HEK293T (cell line): ENCODE results near the gene SLC39A5.

Experiments used
- CTCF ChIA-PET: fragments of 350-600 bp; formaldehyde crosslinking; extraction: SDS; loops from one replicate; lab custom pipeline; 2021; ENCODE audit warnings: antibody characterized with exemption, inconsistent platforms; lab: Yijun Ruan, JAX
- POLR2A ChIA-PET: fragments of 350-600 bp; formaldehyde crosslinking; extraction: SDS; loops from one replicate; lab custom pipeline; 2020; ENCODE audit warnings: antibody characterized with exemption, inconsistent platforms; lab: Yijun Ruan, JAX
- DNase-seq: peaks from one replicate; pipeline ENCODE4 v3.0.0; 2012; ENCODE audit warnings: mixed read lengths; ENCODE audit errors: extremely low spot score
- ARNT ChIP-seq: fragments of 450-650 bp; IDR thresholded peaks from 2 replicates; pipeline ENCODE4 v1.6.1; 2017; ENCODE audit warnings: mild to moderate bottlenecking
- BHLHE40 ChIP-seq: fragments of 450-650 bp; IDR thresholded peaks from 2 replicates; pipeline ENCODE4 v1.6.1; 2016; ENCODE audit warnings: mild to moderate bottlenecking, moderate library complexity, borderline replicate concordance
- CTBP1 ChIP-seq: fragments of 450-650 bp; IDR thresholded peaks from 2 replicates; pipeline ENCODE4 v1.6.1; 2016; ENCODE audit warnings: borderline replicate concordance
- ELF4 ChIP-seq: fragments of 450-650 bp; IDR thresholded peaks from 2 replicates; pipeline ENCODE4 v1.6.1; 2017; ENCODE audit warnings: antibody characterized with exemption
- FOXA1 ChIP-seq: fragments of 450-650 bp; IDR thresholded peaks from 2 replicates; pipeline ENCODE4 v1.6.1; 2016; ENCODE audit warnings: mild to moderate bottlenecking
- FOXK2 ChIP-seq: fragments of 450-650 bp; IDR thresholded peaks from 2 replicates; pipeline ENCODE4 v1.6.1; 2016; ENCODE audit warnings: mild to moderate bottlenecking
- FOXM1 ChIP-seq: fragments of 450-650 bp; IDR thresholded peaks from 2 replicates; pipeline ENCODE4 v1.6.1; 2017; ENCODE audit warnings: mild to moderate bottlenecking, borderline replicate concordance
- HDGF ChIP-seq: fragments of 450-650 bp; IDR thresholded peaks from 2 replicates; pipeline ENCODE4 v1.6.1; 2017; ENCODE audit warnings: antibody characterized with exemption, borderline replicate concordance
- L3MBTL2 ChIP-seq: fragments of 450-650 bp; conservative IDR thresholded peaks from 2 replicates; pipeline ENCODE4 v1.6.1; 2016; ENCODE audit warnings: mild to moderate bottlenecking
- LEF1 ChIP-seq: fragments of 450-650 bp; IDR thresholded peaks from 2 replicates; pipeline ENCODE4 v1.6.1; 2017; ENCODE audit warnings: mild to moderate bottlenecking, borderline replicate concordance
- NFRKB ChIP-seq: fragments of 450-650 bp; IDR thresholded peaks from 2 replicates; pipeline ENCODE4 v1.6.1; 2016; ENCODE audit warnings: mild to moderate bottlenecking, moderate library complexity
- PKNOX1 ChIP-seq: fragments of 450-650 bp; IDR thresholded peaks from 2 replicates; pipeline ENCODE4 v1.6.1; 2016
- SP1 ChIP-seq: fragments of 450-650 bp; IDR thresholded peaks from 2 replicates; pipeline ENCODE4 v1.6.1; 2017
- SUZ12 ChIP-seq: fragments of 450-650 bp; IDR thresholded peaks from 2 replicates; pipeline ENCODE4 v1.6.1; 2016; ENCODE audit warnings: mild to moderate bottlenecking
- TARDBP ChIP-seq: fragments of 450-650 bp; IDR thresholded peaks from 2 replicates; pipeline ENCODE4 v1.6.1; 2016
- ZNF384 ChIP-seq: fragments of 450-650 bp; IDR thresholded peaks from 2 replicates; pipeline ENCODE4 v1.6.1; 2016

SLC39A5 gene

GRCh38 chr12:56247923-56248322, 18.1 kb downstream of the SLC39A5 start:
- CTCF ChIA-PET, result interaction anchor here (0.6 to 1.2 kb wide), 2 partner anchors 9 to 10 kb away, joined by 3 to 5 read pairs; partner anchors contain the start of gene ANKRD52
- DNase-seq, result no peak
- no peak for TF ChIP-seq ELF4
- TF ChIP-seq FOXM1, result no peak
- no peak for TF ChIP-seq ARNT
- TF ChIP-seq SUZ12, result no peak
- no peak for TF ChIP-seq FOXK2
- TF ChIP-seq HDGF, result no peak
- no peak for TF ChIP-seq ZNF384
- TF ChIP-seq SP1, result no peak
- no peak for TF ChIP-seq FOXA1
- TF ChIP-seq TARDBP, result no peak
- no peak for TF ChIP-seq CTBP1
- no peak for TF ChIP-seq NFRKB
- TF ChIP-seq L3MBTL2, result no peak
- TF ChIP-seq BHLHE40, result no peak
- TF ChIP-seq PKNOX1, result no peak
- POLR2A ChIA-PET, result interaction anchor here (1.3 to 4.5 kb wide), 3 partner anchors 10 to 112 kb away, joined by 4 to 14 read pairs (median 8); partner anchors contain the start of genes ANKRD52, RNF41 and STAT2

- ChIA-PET POLR2A (interaction anchor here (3.2 to 4.5 kb wide), 2 partner anchors 9 to 27 kb away, joined by 8 to 14 read pairs; partner anchors contain the start of genes ANKRD52 and RNF41), CTCF (no interaction called here)
- no peak for TF ChIP-seq SUZ12
- TF ChIP-seq L3MBTL2, result no peak
- no peak for TF ChIP-seq PKNOX1
- no peak for TF ChIP-seq FOXK2
- TF ChIP-seq TARDBP, result no peak
- no peak for TF ChIP-seq ARNT
- no peak for TF ChIP-seq LEF1
- DNase-seq, result no peak
Measured at GRCh38 chr12:56248711-56249110, 18.9 kb downstream of the SLC39A5 start.

- ChIA-PET POLR2A (interaction anchor here (1.8 kb wide), 1 partner anchor 14 kb away, joined by 8 read pairs; the partner anchor contains the start of gene COQ10A), CTCF (no interaction called here)
Measured at GRCh38 chr12:56252649-56253048, 22.8 kb downstream of the SLC39A5 start.

GRCh38 chr12:56253091-56253490, 23.2 kb downstream of the SLC39A5 start:
- POLR2A ChIA-PET, result interaction anchor here (1.8 kb wide), 1 partner anchor 14 kb away, joined by 8 read pairs; the partner anchor contains the start of gene COQ10A
- CTCF ChIA-PET, result no interaction called here
- no peak for TF ChIP-seq FOXA1
- no peak for TF ChIP-seq ZNF384
- no peak for TF ChIP-seq FOXK2
- TF ChIP-seq LEF1, result no peak
- TF ChIP-seq TARDBP, result no peak
- no peak for TF ChIP-seq HDGF
- no peak for TF ChIP-seq SUZ12
- no peak for TF ChIP-seq BHLHE40
- no peak for TF ChIP-seq ELF4
- no peak for TF ChIP-seq PKNOX1
- TF ChIP-seq ARNT, result no peak
- no peak for TF ChIP-seq CTBP1
- no peak for TF ChIP-seq SP1
- no peak for DNase-seq

More at GRCh38 chr12:56252649-56253048, 22.8 kb downstream of the SLC39A5 start:
- no peak for TF ChIP-seq LEF1
- TF ChIP-seq ARNT, result no peak
- TF ChIP-seq TARDBP, result no peak
- TF ChIP-seq FOXA1, result no peak
- TF ChIP-seq L3MBTL2, result no peak
- no peak for TF ChIP-seq FOXK2
- TF ChIP-seq HDGF, result no peak
- no peak for TF ChIP-seq SP1
- no peak for TF ChIP-seq FOXM1
- TF ChIP-seq ZNF384, result no peak
- no peak for TF ChIP-seq PKNOX1
- TF ChIP-seq SUZ12, result no peak
- TF ChIP-seq ELF4, result no peak
- no peak for TF ChIP-seq NFRKB
- TF ChIP-seq CTBP1, result no peak
- no peak for TF ChIP-seq BHLHE40
- DNase-seq, result no peak

- no peak for TF ChIP-seq BHLHE40
- TF ChIP-seq SUZ12, result no peak
- no peak for TF ChIP-seq LEF1
- DNase-seq, result no peak
- CTCF ChIA-PET, result interaction anchor here (0.8 kb wide), 1 partner anchor 1562 kb away, joined by 3 read pairs; no protein-coding TSS in a partner anchor
- POLR2A ChIA-PET, result interaction anchor here (3.2 kb wide), 1 partner anchor 11 kb away, joined by 17 read pairs; the partner anchor contains the start of gene COQ10A
Measured at GRCh38 chr12:56255671-56256070, 25.8 kb downstream of the SLC39A5 start.

- ChIA-PET CTCF (interaction anchor here (0.8 kb wide), 2 partner anchors 9 to 1561 kb away, joined by 3 read pairs; no protein-coding TSS in a partner anchor), POLR2A (interaction anchor here (1.6 to 3.3 kb wide), 4 partner anchors 9 to 50 kb away, joined by 4 to 21 read pairs (median 12); partner anchors contain the start of genes COQ10A and RNF41)
- DNase-seq, result no peak
Measured at GRCh38 chr12:56256326-56256960, 26.6 kb downstream of the SLC39A5 start.

More at GRCh38 chr12:56256326-56256960, 26.6 kb downstream of the SLC39A5 start:
- TF ChIP-seq PKNOX1, result no peak
- no peak for TF ChIP-seq L3MBTL2
- no peak for TF ChIP-seq FOXM1
- no peak for TF ChIP-seq CTBP1
- no peak for TF ChIP-seq SP1
- TF ChIP-seq HDGF, result no peak
- no peak for TF ChIP-seq LEF1
- TF ChIP-seq ARNT, result no peak
- TF ChIP-seq ZNF384, result no peak
- TF ChIP-seq ELF4, result no peak
- no peak for TF ChIP-seq BHLHE40
- no peak for TF ChIP-seq FOXK2
- TF ChIP-seq TARDBP, result no peak
- TF ChIP-seq SUZ12, result no peak
- TF ChIP-seq FOXA1, result no peak
- no peak for TF ChIP-seq NFRKB
